ENCODE measurements around the gene OAS1. TPM values are rescaled to one million over a fixed set of nuclear protein-coding genes. Genes with fewer than 3 reads are reported as not detected.

Gene OAS1
- total and polyA plus RNA-seq, 2 of the 8 experiments (the other 6 are each of a cell fraction or from before 2014, with no cell fraction given), result 0.23 TPM; not detected in 1

DNA sequence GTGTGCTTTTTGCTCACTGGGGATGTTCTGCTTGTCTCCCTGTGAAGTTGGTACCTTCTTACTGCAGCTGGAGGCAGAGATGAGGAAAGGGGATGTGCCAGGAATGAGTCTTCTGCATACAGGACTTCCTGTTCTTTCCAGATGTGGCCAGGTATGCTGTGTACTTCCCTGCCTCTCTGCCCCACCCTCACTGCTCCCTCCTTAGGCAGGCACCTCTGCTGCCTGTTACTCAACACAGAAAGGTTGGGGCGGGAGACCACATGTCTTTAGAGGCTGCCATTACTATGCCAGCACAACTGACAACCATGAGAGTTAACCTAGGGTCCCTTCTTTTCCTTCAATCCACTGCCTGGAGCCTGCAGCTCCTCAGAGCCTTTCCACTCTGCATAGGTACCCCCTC lies 29.5 kb downstream of the OAS1 start:
- Histone ChIP-seq H3K4me3 (ENCODE audit: extremely low read depth in 1 of 4, insufficient read depth in 2 of 4, low read depth in 3 of 4, low read length in 4 of 4) (no peak overlapping the region), H3K9ac (replicated peaks in 1 of 4; ENCODE audit: extremely low read depth in 1 of 4, low read depth in 3 of 4, low read length in 3 of 4) (no peak overlapping the region), H4K20me1 (replicated peaks in 1 of 2; ENCODE audit: control insufficient read depth in 1 of 2, insufficient read depth in 2 of 2, low read length in 2 of 2) (no peaks in the 10 kb centered on the region), H3K27me3 (replicated peaks in 1 of 4; ENCODE audit: control insufficient read depth in 3 of 4, extremely low read depth in 1 of 4, insufficient read depth in 3 of 4, low read length in 3 of 4) (peaks cover 0 to 15% (median 10%) of the 10 kb centered on the region in 4 experiments; a peak in 6 of 7 replicates), H3K79me2 (ENCODE audit: control insufficient read depth in 1 of 2, insufficient read depth in 2 of 2, low read length in 2 of 2) (no peaks in the 10 kb centered on the region), H3K36me3 (ENCODE audit: control insufficient read depth in 2 of 4, insufficient read depth in 4 of 4, low read length in 3 of 4) (no peaks in the 10 kb centered on the region), H3K9me3 (ENCODE audit: insufficient read depth in 2 of 2, low read depth in 1 of 2, low read length in 1 of 2) (no peaks in the 10 kb centered on the region), H4K8ac (ENCODE audit: extremely low read depth, insufficient read depth, low read length) (no peak overlapping the region), H3K4me2 (ENCODE audit: insufficient read depth in 1 of 2, low read depth in 2 of 2, low read length in 2 of 2) (no peak overlapping the region), H2BK5ac (ENCODE audit: low read depth, low read length) (no peak overlapping the region), H2BK15ac (ENCODE audit: low read length) (no peak overlapping the region), H3K23ac (ENCODE audit: insufficient read length) (no peak overlapping the region), H2BK120ac (replicated peaks; ENCODE audit: low read depth, low read length) (no peak overlapping the region), H2AFZ (ENCODE audit: low read length) (no peak overlapping the region), H4K91ac (replicated peaks; ENCODE audit: insufficient read length, low read length) (no peak overlapping the region), H3K14ac (ENCODE audit: insufficient read length) (no peak overlapping the region), H4K5ac (ENCODE audit: insufficient read length, low read depth, low read length) (no peak overlapping the region), H3K4ac (replicated peaks; ENCODE audit: insufficient read length, low read depth, low read length) (no peak overlapping the region), H2BK12ac (ENCODE audit: low read depth, low read length) (no peak overlapping the region), H3K4me1 (replicated peaks in 1 of 4; ENCODE audit: control insufficient read depth in 3 of 4, insufficient read depth in 4 of 4, low read length in 3 of 4) (peaks cover 0 to 5% (median 2%) of the 10 kb centered on the region in 4 experiments; a peak in 4 of 7 replicates), H3K79me1 (ENCODE audit: low read depth, low read length) (no peaks in the 10 kb centered on the region), H3K23me2 (ENCODE audit: low read depth, low read length) (no peaks in the 10 kb centered on the region; the same call in 1 of the 2 replicates), H2AK5ac (ENCODE audit: low read depth, low read length) (no peak overlapping the region), H3K18ac (ENCODE audit: extremely low read depth, low read length) (no peak overlapping the region), H3K56ac (replicated peaks; ENCODE audit: insufficient read length, low read depth, low read length) (no peak overlapping the region), H3K27ac (ENCODE audit: low read depth, low read length) (no peak overlapping the region), H2BK20ac (ENCODE audit: low read length) (no peak overlapping the region)
- WGBS, 2 experiments (ENCODE audit: extremely low coverage in 1 of 2, insufficient coverage in 1 of 2, insufficient read length in 1 of 2, insufficient replicate concordance in 2 of 2, low coverage in 1 of 2, low lambda C conversion rate in 2 of 2, missing lambda C conversion rate in 1 of 2), result 83% methylated on average over 1 of the region's 1 CpG; no CpG with 5 or more reads in 1 of the 2 experiments
- ChIA-PET CTCF (ENCODE audit: partially characterized antibody) (no interaction called here), POLR2A (ENCODE audit: partially characterized antibody) (no interaction called here)
- FAIRE-seq, result no peak
- no peak for TF ChIP-seq HDAC2 (IDR thresholded peaks at IDR 0.05; ENCODE audit: borderline replicate concordance in 1 of 2, low read depth in 2 of 2, low read length in 2 of 2)
- TF ChIP-seq NRF1 (IDR thresholded peaks at IDR 0.05; ENCODE audit: low read depth, low read length), result no peak
- TF ChIP-seq, protein P1, sequence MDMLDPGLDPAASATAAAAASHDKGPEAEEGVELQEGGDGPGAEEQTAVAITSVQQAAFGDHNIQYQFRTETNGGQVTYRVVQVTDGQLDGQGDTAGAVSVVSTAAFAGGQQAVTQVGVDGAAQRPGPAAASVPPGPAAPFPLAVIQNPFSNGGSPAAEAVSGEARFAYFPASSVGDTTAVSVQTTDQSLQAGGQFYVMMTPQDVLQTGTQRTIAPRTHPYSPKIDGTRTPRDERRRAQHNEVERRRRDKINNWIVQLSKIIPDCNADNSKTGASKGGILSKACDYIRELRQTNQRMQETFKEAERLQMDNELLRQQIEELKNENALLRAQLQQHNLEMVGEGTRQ (IDR thresholded peaks at IDR 0.05; ENCODE audit: low read length), result no peak
- TF ChIP-seq SP2 (IDR thresholded peaks at IDR 0.05; ENCODE audit: low read length), result no peak
- no peak for TF ChIP-seq CHD2 (IDR thresholded peaks at IDR 0.05; ENCODE audit: low read length)
- TF ChIP-seq, protein P2, sequence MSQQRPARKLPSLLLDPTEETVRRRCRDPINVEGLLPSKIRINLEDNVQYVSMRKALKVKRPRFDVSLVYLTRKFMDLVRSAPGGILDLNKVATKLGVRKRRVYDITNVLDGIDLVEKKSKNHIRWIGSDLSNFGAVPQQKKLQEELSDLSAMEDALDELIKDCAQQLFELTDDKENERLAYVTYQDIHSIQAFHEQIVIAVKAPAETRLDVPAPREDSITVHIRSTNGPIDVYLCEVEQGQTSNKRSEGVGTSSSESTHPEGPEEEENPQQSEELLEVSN (IDR thresholded peaks at IDR 0.05), result no peak
- no peak for TF ChIP-seq TAF7 (optimal IDR thresholded peaks at IDR 0.05; ENCODE audit: borderline replicate concordance, low read depth, low read length)
- no peak for TF ChIP-seq POLR2AphosphoS5 (IDR thresholded peaks at IDR 0.05; ENCODE audit: low read depth, low read length)
- no peak for DNase-seq (ENCODE audit: low read depth in 1 of 2, low spot score in 2 of 2)
